ENCODE data around the gene VPS52.
"Not testable (repeated sequence)": the region's sequence is repeated elsewhere in the genome, so short reads cannot be mapped to it uniquely, and the experiment has no call there.

The VPS52 gene

GRCh38 chr6:33248932-33249731 is 22.5 kb downstream of the VPS52 start:
- DNase-seq: peak; percentile 98 to 99

GRCh38 chr6:33248643-33248931 is 23.1 kb downstream of the VPS52 start:
- DNase-seq: no peak

GRCh38 chr6:33247977-33248642 is 23.6 kb downstream of the VPS52 start:
- DNase-seq: peak; percentile 82 to 83

GRCh38 chr6:33243476-33243875 is 28.2 kb downstream of the VPS52 start:
- no peak for DNase-seq

GRCh38 chr6:33241968-33242367 is 29.7 kb downstream of the VPS52 start:
- DNase-seq: no peak

GRCh38 chr6:33237741-33238140 is 33.9 kb downstream of the VPS52 start:
- no peak for DNase-seq

GRCh38 chr6:33236852-33237251 is 34.8 kb downstream of the VPS52 start:
- no peak for DNase-seq

GRCh38 chr6:33236328-33236727 is 35.3 kb downstream of the VPS52 start:
- DNase-seq: no peak

- DNase-seq: no peak
These were observed 36.4 kb downstream of the VPS52 start for GRCh38 chr6:33235221-33235634.

- DNase-seq: not testable (repeated sequence)
These were observed 45.1 kb downstream of the VPS52 start for GRCh38 chr6:33226503-33227120.

GRCh38 chr6:33217681-33218080 is 54.0 kb downstream of the VPS52 start:
- no peak for DNase-seq

- no peak for DNase-seq
These were observed 54.4 kb downstream of the VPS52 start for GRCh38 chr6:33217246-33217645.

GRCh38 chr6:33216117-33216649 is 55.5 kb downstream of the VPS52 start:
- DNase-seq: no peak

- DNase-seq: no peak
These were observed 56.2 kb downstream of the VPS52 start for GRCh38 chr6:33215271-33216116.

GRCh38 chr6:33213989-33214335 is 57.7 kb downstream of the VPS52 start:
- DNase-seq: no peak

- no peak for DNase-seq
These were observed 58.3 kb downstream of the VPS52 start for GRCh38 chr6:33213166-33213988.

GRCh38 chr6:33212857-33213165 is 58.9 kb downstream of the VPS52 start:
- DNase-seq: no peak

- no peak for DNase-seq
These were observed 59.8 kb downstream of the VPS52 start for GRCh38 chr6:33211666-33212422.

GRCh38 chr6:33211136-33211535 is 60.5 kb downstream of the VPS52 start:
- DNase-seq: no peak

- no peak for DNase-seq
These were observed 61.8 kb downstream of the VPS52 start for GRCh38 chr6:33209856-33210255.
